Heart left ventricle (tissue), 16 donors: ENCODE measurements around the gene FAT2. TPM values are rescaled to one million over a fixed set of nuclear protein-coding genes. Genes with fewer than 3 reads are reported as not detected.

Experiments
- ATAC-seq, 4 donors: fragments of 200-7000 bp; cut with Tn5 transposase; one replicate each; pipeline ENCODE4 v1.9.1; 2020 to 2022; ENCODE audit warnings: moderate library complexity in 4 of 4, mild to moderate bottlenecking in 3 of 4, moderate number of reproducible peaks in 1 of 4
- DNase-seq, 5 donors: peaks; one replicate each; pipeline ENCODE4 v3.0.0-alpha.2; 2020
- H3K27ac ChIP-seq, 12 donors: fragments of 200-600 bp; sonication (generic) in 4 of 12; one replicate each; pipeline versions ENCODE4 v1.5.0 to v1.8.0; 2016 to 2022; ENCODE audit warnings: mild to moderate bottlenecking in 2 of 12
- H3K27me3 ChIP-seq, 9 donors: fragments of 200-600 bp; sonication (generic) in 2 of 9; one replicate each; pipeline versions ENCODE4 v1.5.1 to v1.8.0; 2016 to 2022; ENCODE audit warnings: mild to moderate bottlenecking in 3 of 9
- H3K36me3 ChIP-seq, 9 donors: fragments of 200-600 bp; sonication (generic) in 2 of 9; one replicate each; pipeline versions ENCODE4 v1.5.0 to v1.8.0; 2018 to 2022; ENCODE audit warnings: mild to moderate bottlenecking in 2 of 9
- H3K4me1 ChIP-seq, 12 donors: fragments of 200-600 bp; sonication (generic) in 4 of 12; one replicate each; pipeline versions ENCODE4 v1.5.0 to v1.8.0; 2016 to 2022; ENCODE audit warnings: mild to moderate bottlenecking in 3 of 12
- H3K4me3 ChIP-seq, 12 donors: fragments of 200-600 bp; sonication (generic) in 4 of 12; one replicate each; pipeline versions ENCODE4 v1.5.0 to v1.8.0; 2017 to 2022; ENCODE audit warnings: mild to moderate bottlenecking in 9 of 12, moderate library complexity in 4 of 12
- H3K9me3 ChIP-seq, 12 donors: fragments of 200-600 bp; sonication (generic) in 4 of 12; one replicate each; pipeline versions ENCODE4 v1.5.0 to v1.8.0; 2016 to 2022; ENCODE audit warnings: mild to moderate bottlenecking in 1 of 12
- CTCF ChIP-seq, 12 donors: fragments of 200-600 bp; sonication (generic) in 4 of 12; IDR thresholded peaks; one replicate each; pipeline versions ENCODE4 v1.5.0 to v1.8.0; 2018 to 2022; ENCODE audit warnings: antibody characterized with exemption in 12 of 12, mild to moderate bottlenecking in 5 of 12
- POLR2A ChIP-seq, 2 donors: fragments of 450-650 bp; IDR thresholded peaks; one replicate each; pipeline ENCODE4 v1.6.1; 2017; ENCODE audit warnings: antibody characterized with exemption in 2 of 2, mild to moderate bottlenecking in 2 of 2, moderate library complexity in 2 of 2
- WGBS, 4 donors: extraction: QIAGEN DNeasy Blood & Tissue Kit in 2 of 4; methylation state at CpG; one replicate each; pipeline versions ENCODE4 v1.1.5 to v1.1.7; 2013 to 2018; 5-methylcytosine and 5-hydroxymethylcytosine counted together
- intact Hi-C, 10 donors: fragments of 100-400 bp; cut with DNase I; formaldehyde crosslinking; loops; one replicate each; pipeline versions ENCODE4 v1.11.1 to v1.14.2; 2022
- polyA plus RNA-seq, 2 donors: library from polyadenylated mRNA; stranded (reverse); fragments of 200-250 nt; gene quantifications; one replicate each; pipeline ENCODE4 v1.2.3, GENCODE V29; 2013
- total RNA-seq, 9 donors: library from RNA; depleted of rRNA in 2 of 9; stranded (reverse); fragments of >200 nt in 2 of 9; fragmentation: NEBNext Ultra II Directional in 3 of 9; extraction: Animal tissue kit (Norgen Biotek cat#: 25700) in 3 of 9; gene quantifications; one replicate each; pipeline versions ENCODE4 v1.1.0 to v1.2.4, GENCODE V29; 2016 to 2023
- donor health status: ischemic (EF 13 %, LVEDD 7.1; RV severe dilation, severe dysfunction).
- donor health status: healthy with polysubstance abuse.
- donor health status: DM: no; HTN: yes; CAD: no.
- donor health status: DM: no; HTN: no; CAD: no.
- donor health status: ischemic (EF 25% LVEDD 6.9; RV normal size, moderate dysfunction).
- donor health status: ischemic (EF 25% LVEDD 5.7; RV mildly dilated, moderate dysfunction).
- donor health status: healthy.
- donor health status: DM: yes; HTN: yes; CAD: no.
- donor health status: ischemic (EF 35%, LVEDD 5.7; RV mildly dilated, moderate dysfunction).
- donor health status: nonischemic (EF 11% LVEDD 7.7; RV severe dilation, severe dysfunction).
- donor health status: DM: yes; HTN: yes; CAD: no.
- donor health status: PGD.
- donor health status: ischemic (EF 29% LVEDD 5.4; RV normal size, mild dysfunction).
- donor health status: nonischemic (EF 23%, LVEDD 6.1; RV moderate dilation, normal function).

Gene FAT2
- total and polyA plus RNA-seq, 11 donors = 0.01 to 0.18 (median 0.04) TPM; not detected in 3

GRCh38 chr5:151596828-151597539 lies 5.9 kb upstream of the FAT2 start:
- H3K27me3 ChIP-seq = no peaks in the 10 kb centered on the region
- no peaks in the 10 kb centered on the region for H3K9me3 ChIP-seq
- DNase-seq = peak in 2 of 5 donors; percentile 36 to 54
- ATAC-seq = peak; percentile 57 to 84 (median 72)
- intact Hi-C loops = no loop called here
- TF ChIP-seq POLR2A (IDR thresholded peaks at IDR 0.05) (no peak), CTCF (IDR thresholded peaks at IDR 0.05) (no peak)
- 37 to 48% (median 43%) methylated on average over 2 of the region's 2 CpGs for WGBS, 4 donors
- H3K4me1 ChIP-seq = peaks cover 0 to 28% (median 6%) of the 10 kb centered on the region in 12 donors
- H3K36me3 ChIP-seq = no peaks in the 10 kb centered on the region
- H3K27ac ChIP-seq = peak overlapping the region in 2 of 12 donors; percentile 11 to 27
- no peak overlapping the region for H3K4me3 ChIP-seq

DNA sequence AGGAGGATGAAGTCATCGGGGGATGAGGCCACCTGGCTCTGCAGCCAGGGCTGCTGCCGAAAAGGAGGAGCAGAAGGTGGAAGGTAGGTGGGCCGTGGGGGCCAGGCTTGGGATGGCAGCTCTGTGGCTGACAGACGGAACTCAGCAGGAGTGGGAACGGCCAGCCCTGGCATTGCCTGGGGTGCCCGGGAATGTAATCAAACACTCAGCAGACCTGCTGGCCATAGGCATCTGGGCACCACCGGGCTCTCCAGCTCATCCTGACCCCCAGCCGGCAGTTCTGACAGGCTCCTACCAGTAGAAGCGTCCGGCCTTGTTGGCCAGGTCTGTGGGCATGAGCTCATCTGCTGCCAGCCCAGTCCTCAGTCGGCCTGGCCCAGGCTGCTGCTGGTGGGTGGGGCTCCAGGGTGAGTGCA lies 4.3 kb upstream of the FAT2 start:
- H3K4me1 ChIP-seq = peaks cover 0 to 28% (median 6%) of the 10 kb centered on the region in 12 donors
- peak overlapping the region in 4 of 12 donors; percentile 15 to 34 (median 30) for H3K27ac ChIP-seq
- H3K36me3 ChIP-seq = no peaks in the 10 kb centered on the region
- no peaks in the 10 kb centered on the region for H3K9me3 ChIP-seq
- no peaks in the 10 kb centered on the region for H3K27me3 ChIP-seq
- intact Hi-C loops = no loop called here
- peak; percentile 53 to 91 (median 77) for ATAC-seq
- TF ChIP-seq CTCF (IDR thresholded peaks at IDR 0.05) (no peak), POLR2A (IDR thresholded peaks at IDR 0.05) (no peak)
- DNase-seq = peak in 4 of 5 donors; percentile 41 to 64 (median 48)
- WGBS, 4 donors = 32 to 61% (median 49%) methylated on average over 10 to 11 of the region's 11 CpGs
- H3K4me3 ChIP-seq = no peak overlapping the region

DNA sequence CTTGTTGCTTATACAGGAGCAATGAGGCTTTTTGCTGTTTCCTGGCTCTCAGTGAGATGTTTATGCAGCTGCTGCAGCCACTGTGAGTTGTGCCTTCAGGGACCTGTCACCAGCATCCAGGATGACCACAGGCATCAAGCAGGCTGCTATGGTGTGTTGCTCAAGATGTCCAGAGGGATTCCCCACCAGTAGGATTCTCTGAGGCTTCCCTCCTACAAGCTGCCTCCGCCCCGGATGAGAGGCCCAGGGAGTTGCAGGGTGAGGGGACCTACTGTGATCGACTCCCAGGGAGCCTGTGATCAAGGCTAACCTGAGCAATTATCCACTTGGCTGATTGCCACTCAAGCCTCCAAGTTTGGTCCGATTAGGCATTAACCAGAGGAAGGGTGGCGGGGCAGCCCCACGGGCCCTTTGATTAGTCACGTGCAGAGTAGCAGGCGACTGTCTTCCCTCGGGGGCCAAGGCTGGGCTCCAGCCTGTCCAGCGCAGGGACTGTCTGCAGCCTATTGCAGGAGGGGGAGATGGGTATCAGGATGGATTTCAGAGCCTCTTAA lies 1.8 kb upstream of the FAT2 start:
- no peaks in the 10 kb centered on the region for H3K36me3 ChIP-seq
- TF ChIP-seq POLR2A (IDR thresholded peaks at IDR 0.05) (no peak), CTCF (IDR thresholded peaks at IDR 0.05) (no peak)
- H3K4me3 ChIP-seq = no peak overlapping the region
- no peak overlapping the region for H3K27ac ChIP-seq
- peaks cover 0 to 28% (median 6%) of the 10 kb centered on the region in 12 donors for H3K4me1 ChIP-seq
- WGBS, 4 donors = 54 to 79% (median 66%) methylated on average over 9 to 10 of the region's 10 CpGs
- ATAC-seq = peak in 1 of 4 donors; percentile 22
- peak in 1 of 5 donors; percentile 32 for DNase-seq
- no peaks in the 10 kb centered on the region for H3K9me3 ChIP-seq
- H3K27me3 ChIP-seq = no peaks in the 10 kb centered on the region
- intact Hi-C loops = no loop called here

DNA sequence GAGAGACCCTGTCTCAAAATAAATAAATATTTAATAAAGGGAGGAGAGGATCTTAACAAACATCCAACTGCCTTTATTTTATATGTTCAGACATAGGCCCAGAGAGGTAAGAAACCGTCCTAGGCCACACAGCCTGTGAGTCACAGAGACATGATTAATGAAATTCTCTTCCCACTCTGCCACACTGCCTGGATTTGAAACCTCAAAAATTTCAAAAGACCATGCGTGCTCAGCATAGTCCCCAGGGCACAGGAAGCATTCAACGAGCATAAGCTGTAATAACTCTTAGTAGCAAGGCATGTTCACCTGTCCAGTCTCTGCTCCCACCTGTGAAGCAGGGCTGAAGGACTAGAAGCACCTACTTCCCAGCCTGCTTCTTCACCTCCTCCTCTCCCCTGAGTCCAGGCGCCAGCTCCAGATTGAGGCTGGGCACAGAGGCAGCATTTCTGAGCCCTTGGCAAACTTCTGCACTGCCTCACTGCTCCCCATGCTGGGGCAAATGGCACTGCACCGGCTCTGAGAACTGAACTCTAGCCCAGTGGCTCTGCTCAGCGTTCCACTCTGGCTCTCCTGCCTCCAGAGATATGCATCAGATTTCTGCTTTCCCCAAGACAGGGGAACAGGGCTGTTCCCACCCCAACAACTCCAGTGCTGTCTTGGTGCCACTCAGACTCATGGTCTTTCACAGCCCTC lies 1.1 kb downstream of the FAT2 start:
- peaks cover 0 to 6% (median 0%) of the 10 kb centered on the region in 12 donors for H3K4me1 ChIP-seq
- DNase-seq = no peak

More for the DNA sequence above, 1.1 kb downstream of the FAT2 start:
- no peak for TF ChIP-seq CTCF (IDR thresholded peaks at IDR 0.05)
- no peak for ATAC-seq
- H3K4me3 ChIP-seq = no peak overlapping the region
- WGBS, 4 donors = 76 to 84% (median 81%) methylated on average over 6 of the region's 6 CpGs
- H3K27ac ChIP-seq = no peak overlapping the region
- H3K36me3 ChIP-seq = no peaks in the 10 kb centered on the region
- intact Hi-C loops = no loop called here
- H3K27me3 ChIP-seq = no peaks in the 10 kb centered on the region
- no peaks in the 10 kb centered on the region for H3K9me3 ChIP-seq
